ENCODE data around the gene ZBTB22.

GRCh38 chr6:33320315-33321181 is 3.0 kb upstream of the ZBTB22 start:
- TF ChIP-seq EZH2 (IDR thresholded peaks at IDR 0.05) (no peak), POLR2AphosphoS5 (IDR thresholded peaks at IDR 0.05; ENCODE audit: borderline replicate concordance, low read depth, low read length) (no peak), FOXP2 (optimal IDR thresholded peaks at IDR 0.05; ENCODE audit: control extremely low read depth, extremely low read length, insufficient read depth) (no peak)

All from SK-N-MC (cell line).